ENCODE data around the gene TMEM184B. TPM values are rescaled to one million over a fixed set of nuclear protein-coding genes. Genes with fewer than 3 reads are reported as not detected.
A peak's percentile ranks its signal among the peaks of the same experiment; 100 is the strongest.

Gene TMEM184B
- total RNA-seq, 1 donor from 2014 or later: 60.3 TPM

DNA sequence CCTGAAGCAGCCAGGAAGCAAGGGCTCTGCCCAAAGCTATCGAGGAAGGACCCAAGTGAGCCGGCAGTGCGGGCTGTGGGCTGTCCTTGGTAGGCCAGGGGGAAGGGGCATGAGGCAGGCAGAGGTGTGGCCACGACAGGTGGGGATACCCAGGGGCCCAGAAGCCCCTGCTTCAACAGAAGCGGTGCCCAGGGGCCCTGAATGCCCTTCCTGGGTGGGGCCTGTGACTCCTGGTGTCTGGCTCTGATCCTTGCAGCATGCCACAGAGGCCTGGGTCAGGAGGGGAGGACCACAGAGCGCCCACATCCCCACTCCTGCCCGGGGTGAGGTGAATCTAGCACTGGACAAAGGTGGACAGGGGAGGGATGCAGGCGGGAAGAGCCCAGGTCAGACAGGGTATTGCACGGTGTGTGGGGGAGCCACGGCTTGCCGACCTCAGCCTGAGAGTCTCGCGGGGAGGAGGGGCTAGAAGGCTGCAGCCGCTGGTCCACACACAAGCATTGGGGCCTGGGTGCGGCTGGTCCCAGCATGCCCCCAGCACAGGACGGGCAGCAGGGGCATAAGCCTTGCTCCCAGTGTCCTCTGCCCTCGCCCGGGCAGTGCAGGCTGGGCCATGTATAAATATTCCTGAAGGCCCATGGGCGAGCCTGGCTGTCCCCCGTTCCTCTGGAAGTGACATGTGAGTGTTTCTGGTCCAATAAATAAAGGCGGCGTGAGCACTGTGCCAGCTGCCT is 52.0 kb downstream of the TMEM184B start:
- peaks cover 7% of the 10 kb centered on the region for H3K36me3 Mint-ChIP-seq (ENCODE audit: low read depth)
- peaks cover 19% of the 10 kb centered on the region for H3K4me1 Mint-ChIP-seq
- no peak for DNase-seq (ENCODE audit: low read depth, low spot score)
- peak overlapping the region; percentile 35 for H3K27ac Mint-ChIP-seq (ENCODE audit: unreplicated experiment)
- no peak overlapping the region for H3K4me3 Mint-ChIP-seq
- H3K27me3 Mint-ChIP-seq (ENCODE audit: low read depth): no peaks in the 10 kb centered on the region
- TF ChIP-seq, protein P1, sequence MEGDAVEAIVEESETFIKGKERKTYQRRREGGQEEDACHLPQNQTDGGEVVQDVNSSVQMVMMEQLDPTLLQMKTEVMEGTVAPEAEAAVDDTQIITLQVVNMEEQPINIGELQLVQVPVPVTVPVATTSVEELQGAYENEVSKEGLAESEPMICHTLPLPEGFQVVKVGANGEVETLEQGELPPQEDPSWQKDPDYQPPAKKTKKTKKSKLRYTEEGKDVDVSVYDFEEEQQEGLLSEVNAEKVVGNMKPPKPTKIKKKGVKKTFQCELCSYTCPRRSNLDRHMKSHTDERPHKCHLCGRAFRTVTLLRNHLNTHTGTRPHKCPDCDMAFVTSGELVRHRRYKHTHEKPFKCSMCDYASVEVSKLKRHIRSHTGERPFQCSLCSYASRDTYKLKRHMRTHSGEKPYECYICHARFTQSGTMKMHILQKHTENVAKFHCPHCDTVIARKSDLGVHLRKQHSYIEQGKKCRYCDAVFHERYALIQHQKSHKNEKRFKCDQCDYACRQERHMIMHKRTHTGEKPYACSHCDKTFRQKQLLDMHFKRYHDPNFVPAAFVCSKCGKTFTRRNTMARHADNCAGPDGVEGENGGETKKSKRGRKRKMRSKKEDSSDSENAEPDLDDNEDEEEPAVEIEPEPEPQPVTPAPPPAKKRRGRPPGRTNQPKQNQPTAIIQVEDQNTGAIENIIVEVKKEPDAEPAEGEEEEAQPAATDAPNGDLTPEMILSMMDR (conservative IDR thresholded peaks at IDR 0.05): no peak
- H3K9me3 Mint-ChIP-seq: no peaks in the 10 kb centered on the region

DNA sequence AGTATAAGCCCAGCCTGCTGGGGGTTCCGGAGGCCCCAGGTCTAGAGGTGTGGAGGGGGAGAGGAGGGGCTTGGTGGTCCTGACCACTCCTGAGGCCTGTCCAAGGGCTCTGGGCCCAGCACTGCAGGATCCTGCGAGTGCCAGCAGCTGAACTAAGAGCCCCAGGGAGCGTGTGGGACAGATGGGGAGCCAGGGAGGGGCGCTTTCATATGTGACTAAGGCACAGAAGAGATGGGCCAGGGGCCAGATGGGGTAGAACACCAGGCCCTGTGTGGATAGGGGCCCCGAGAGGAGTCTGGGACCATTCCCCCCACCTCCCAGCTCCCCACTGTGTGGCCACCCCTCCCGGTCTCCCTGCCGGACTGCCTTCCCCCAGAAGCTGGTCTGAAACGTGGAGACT is 52.6 kb downstream of the TMEM184B start:
- no peak for DNase-seq (ENCODE audit: low read depth, low spot score)
- Mint-ChIP-seq H3K27me3 (ENCODE audit: low read depth) (no peaks in the 10 kb centered on the region), H3K4me3 (no peak overlapping the region), H3K4me1 (peaks cover 22% of the 10 kb centered on the region), H3K27ac (ENCODE audit: unreplicated experiment) (no peak overlapping the region), H3K36me3 (ENCODE audit: low read depth) (peaks cover 3% of the 10 kb centered on the region), H3K9me3 (no peaks in the 10 kb centered on the region)
- TF ChIP-seq, protein P1 (conservative IDR thresholded peaks at IDR 0.05): no peak

DNA sequence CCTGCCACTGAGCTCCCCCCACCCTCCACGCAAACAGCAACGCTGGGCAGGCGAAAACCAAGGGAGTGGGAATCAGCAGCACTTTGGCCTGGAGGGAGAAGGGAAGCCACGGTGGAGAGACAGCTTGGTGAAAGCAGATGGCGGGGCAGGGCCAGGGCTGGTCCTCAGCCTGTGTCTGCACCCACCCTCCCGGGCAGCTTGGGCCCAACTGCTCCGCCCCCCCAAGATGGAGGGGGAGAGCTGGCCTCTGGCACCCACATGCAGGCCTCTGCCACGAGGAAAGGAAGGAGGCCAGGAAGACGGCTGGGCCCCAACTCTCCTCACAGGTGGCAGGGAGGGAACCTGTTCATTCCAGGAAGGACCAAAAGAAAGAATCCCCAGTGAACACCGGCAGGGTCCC is 53.2 kb downstream of the TMEM184B start:
- Mint-ChIP-seq H3K4me3 (no peak overlapping the region), H3K27me3 (ENCODE audit: low read depth) (peaks cover 2% of the 10 kb centered on the region), H3K27ac (ENCODE audit: unreplicated experiment) (peak overlapping the region; percentile 28), H3K9me3 (no peaks in the 10 kb centered on the region), H3K4me1 (peaks cover 26% of the 10 kb centered on the region), H3K36me3 (ENCODE audit: low read depth) (peaks cover 3% of the 10 kb centered on the region)
- no peak for DNase-seq (ENCODE audit: low read depth, low spot score)
- TF ChIP-seq, protein P1 (conservative IDR thresholded peaks at IDR 0.05): no peak

DNA sequence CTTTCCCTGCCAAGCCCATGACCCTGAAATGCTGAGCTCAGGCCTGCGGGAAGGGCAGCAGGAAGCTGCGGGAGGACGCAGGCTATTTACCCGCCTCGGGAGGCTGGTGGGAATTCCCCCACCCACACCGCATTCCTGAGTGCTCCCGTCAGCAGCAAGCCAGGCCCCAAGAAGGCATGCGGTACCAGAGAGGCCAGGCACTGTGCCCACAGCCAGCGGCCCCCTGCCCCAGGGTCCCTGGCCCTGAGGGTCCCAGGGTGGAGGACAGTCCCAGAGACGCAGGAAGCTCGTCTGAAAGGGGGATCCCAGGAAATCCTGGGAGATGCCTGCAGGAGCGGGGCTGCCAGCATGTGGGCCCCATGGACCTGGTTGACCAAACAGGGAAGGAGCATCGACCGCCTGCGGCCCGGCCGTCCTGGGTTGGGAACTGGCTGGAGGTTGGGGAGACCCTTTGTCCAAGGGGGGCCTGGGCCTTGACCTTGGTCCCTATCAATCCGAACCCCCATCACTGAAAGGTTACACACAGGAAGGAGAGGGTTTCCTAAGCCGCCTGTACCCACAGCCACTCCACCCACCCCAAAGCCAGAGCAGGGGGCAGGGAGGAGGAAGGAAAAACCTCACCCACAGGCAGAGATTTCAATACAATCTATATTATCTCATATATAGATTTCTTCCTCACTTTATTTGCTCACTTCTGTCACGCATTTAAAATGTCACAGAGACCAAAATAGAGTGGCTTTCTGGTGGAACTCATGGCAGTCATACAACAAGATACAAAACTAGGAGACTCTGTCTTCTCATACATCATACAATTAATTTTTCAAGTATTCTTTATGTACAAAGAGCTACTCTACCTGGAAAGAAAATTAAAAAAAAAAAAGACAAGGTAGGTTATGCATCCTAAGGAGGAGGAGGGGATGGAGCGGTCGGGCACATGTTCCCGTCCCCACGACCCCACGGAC is 53.9 kb downstream of the TMEM184B start:
- Mint-ChIP-seq H3K4me1 (peaks cover 26% of the 10 kb centered on the region), H3K27ac (ENCODE audit: unreplicated experiment) (peak overlapping the region; percentile 28), H3K9me3 (no peaks in the 10 kb centered on the region), H3K36me3 (ENCODE audit: low read depth) (peaks cover 3% of the 10 kb centered on the region), H3K27me3 (ENCODE audit: low read depth) (peaks cover 2% of the 10 kb centered on the region), H3K4me3 (no peak overlapping the region)
- TF ChIP-seq, protein P1 (conservative IDR thresholded peaks at IDR 0.05): no peak
- no peak for DNase-seq (ENCODE audit: low read depth, low spot score)

DNA sequence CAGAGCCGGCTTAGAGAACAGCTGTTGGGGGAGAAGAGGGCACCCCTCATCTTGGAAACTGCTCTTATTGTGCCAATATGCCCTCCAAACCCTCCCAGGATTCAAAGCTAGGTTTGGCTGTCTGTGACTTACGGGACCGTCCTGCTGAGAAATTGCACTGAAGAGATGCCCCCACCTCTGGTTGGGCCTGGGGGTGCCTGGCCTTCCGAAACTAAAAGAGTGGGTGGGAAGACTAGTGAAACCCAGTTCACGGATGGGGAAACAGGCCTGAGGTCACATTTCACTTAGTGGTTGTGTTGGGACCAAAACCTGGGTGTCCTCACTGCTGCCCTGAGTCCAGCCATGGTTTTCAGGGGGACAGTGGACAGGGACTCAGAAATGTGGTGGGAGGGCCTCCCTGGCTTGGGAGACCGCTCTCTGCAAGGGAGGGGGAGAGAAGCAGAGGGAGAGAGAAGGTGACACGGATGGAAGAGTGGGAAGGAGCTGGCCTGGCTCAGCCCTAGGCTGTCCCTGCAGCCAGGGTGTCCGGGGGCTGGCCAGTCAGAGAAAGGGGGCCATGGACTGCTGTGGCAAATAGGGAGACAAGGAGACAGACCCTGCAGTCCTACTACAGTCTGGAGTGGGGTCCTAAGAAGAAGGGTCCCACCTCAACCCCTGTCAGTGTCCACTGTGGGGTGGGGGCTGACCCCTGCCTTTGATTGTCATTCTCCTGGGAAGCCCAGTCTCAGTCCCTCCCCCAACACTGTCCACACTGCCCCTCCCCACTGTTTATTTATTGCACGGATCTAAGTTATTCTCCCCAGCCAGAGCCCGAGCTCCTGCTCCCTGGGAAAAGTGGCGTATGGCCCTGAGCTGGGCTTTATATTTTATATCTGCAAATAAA is 57.4 kb downstream of the TMEM184B start:
- H3K27ac Mint-ChIP-seq (ENCODE audit: unreplicated experiment): no peak overlapping the region
- H3K27me3 Mint-ChIP-seq (ENCODE audit: low read depth): peaks cover 10% of the 10 kb centered on the region
- H3K36me3 Mint-ChIP-seq (ENCODE audit: low read depth): peaks cover 3% of the 10 kb centered on the region
- peak overlapping the region; percentile 12 for H3K4me3 Mint-ChIP-seq
- no peak for DNase-seq (ENCODE audit: low read depth, low spot score)
- peaks cover 32% of the 10 kb centered on the region for H3K4me1 Mint-ChIP-seq
- H3K9me3 Mint-ChIP-seq: no peaks in the 10 kb centered on the region
- TF ChIP-seq, protein P1 (conservative IDR thresholded peaks at IDR 0.05): no peak

Measured in neural crest cell (in vitro differentiated cells).